ENCODE measurements around the gene CCDC188.

CCDC188 gene

GRCh38 chr22:20099099-20099711 lies 51.6 kb downstream of the CCDC188 start:
- DNase-seq = no peak
- in situ Hi-C loops (cut with MboI; ENCODE audit: low pct_unique_long_range_greater_than_20kb, low sequenced_read_pairs) = no loop called here
